ENCODE measurements around the gene CYP4F11.
"Not testable (repeated sequence)": the region's sequence is repeated elsewhere in the genome, so short reads cannot be mapped to it uniquely, and the experiment has no call there.

The CYP4F11 gene, protein sequence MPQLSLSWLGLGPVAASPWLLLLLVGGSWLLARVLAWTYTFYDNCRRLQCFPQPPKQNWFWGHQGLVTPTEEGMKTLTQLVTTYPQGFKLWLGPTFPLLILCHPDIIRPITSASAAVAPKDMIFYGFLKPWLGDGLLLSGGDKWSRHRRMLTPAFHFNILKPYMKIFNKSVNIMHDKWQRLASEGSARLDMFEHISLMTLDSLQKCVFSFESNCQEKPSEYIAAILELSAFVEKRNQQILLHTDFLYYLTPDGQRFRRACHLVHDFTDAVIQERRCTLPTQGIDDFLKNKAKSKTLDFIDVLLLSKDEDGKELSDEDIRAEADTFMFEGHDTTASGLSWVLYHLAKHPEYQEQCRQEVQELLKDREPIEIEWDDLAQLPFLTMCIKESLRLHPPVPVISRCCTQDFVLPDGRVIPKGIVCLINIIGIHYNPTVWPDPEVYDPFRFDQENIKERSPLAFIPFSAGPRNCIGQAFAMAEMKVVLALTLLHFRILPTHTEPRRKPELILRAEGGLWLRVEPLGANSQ

DNA sequence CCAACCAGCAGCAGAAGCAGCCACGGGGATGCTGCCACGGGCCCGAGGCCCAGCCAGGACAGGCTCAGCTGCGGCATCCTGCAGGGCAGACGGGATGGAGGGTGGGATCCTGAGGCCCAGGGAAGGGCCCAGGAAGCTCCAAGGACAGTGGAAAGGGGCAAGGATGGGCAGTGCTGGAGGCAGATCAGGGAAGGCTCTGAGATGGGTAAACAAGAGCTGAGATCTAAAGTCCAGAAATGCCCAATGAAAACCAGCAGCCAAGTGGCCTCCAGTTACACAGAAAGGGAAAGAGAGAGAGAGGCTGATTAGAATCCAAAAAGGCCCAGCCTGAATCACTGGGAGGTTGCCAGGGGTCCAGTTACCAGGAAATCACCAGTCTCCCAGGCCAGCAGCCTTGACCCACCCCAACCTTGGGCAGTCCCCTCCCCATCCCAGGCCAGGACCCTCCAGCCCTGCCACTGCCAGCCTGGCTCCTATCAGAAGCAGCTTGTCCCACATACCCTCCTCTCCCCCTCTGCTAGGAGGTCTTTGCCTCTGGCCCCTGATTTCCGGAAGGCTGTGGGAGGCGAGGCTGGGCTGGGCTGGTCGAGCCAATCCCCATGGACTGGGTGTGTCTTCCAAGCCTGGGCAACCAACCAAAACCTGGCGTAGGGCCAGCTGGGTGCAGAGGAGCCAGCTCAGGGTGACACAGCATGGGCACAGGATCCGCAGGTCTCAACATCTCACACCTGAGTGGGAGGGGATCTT, at the start of gene CYP4F11:
TSS of gene CYP4F11 (minus strand) at position 198 of the 747 bp plus-strand sequence. CDS start at position 77, 121 bp downstream.
- no peak for DNase-seq (ENCODE audit: low read depth)

GRCh38 chr19:15979293-15979692, 45.0 kb upstream of the CYP4F11 start:
- no peak for DNase-seq (ENCODE audit: low read depth)

- no peak for DNase-seq (ENCODE audit: low read depth)
These were observed 43.4 kb upstream of the CYP4F11 start for GRCh38 chr19:15977690-15978089.

DNA sequence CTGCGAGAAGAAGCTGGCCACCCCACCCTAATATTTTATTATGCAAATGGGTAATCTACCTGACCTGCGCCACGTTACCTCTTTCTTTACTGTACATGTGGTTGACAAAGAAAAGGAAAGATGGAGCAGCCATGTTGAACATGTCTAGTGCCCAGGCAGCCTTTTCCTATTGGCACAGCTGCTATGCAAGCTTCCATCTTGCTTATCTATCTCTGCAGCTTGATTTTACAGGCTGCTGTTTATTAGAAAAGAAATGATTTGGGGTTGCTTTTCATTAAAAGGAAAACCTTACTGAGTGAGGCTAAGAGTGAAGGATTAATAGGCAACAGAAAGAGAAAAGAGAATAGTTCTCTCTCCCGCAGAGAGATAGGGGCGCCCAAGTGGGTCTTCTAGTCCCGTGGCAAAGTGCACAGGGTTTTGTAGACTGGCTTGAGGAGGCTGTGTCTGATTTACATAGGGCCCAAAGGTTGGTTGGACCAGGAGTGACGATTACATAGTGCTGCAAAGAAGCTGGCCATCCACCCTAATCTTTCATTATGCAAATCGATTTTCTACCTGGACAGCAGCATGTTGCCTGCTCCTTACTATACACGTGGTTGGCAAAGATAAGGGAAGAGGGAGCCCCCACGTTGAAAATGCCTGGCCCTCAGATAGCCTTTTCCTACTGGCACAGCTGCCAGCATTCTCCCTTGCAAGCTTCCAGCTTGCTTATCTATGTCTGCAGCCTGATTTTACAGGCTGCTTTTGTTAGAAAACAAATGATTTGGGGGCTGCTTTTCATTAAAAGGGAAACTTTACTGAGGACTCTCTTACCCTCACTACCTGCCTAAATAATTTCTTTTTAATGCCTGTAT, 42.7 kb upstream of the CYP4F11 start:
- no peak for DNase-seq (ENCODE audit: low read depth)

GRCh38 chr19:15974856-15975255, 40.5 kb upstream of the CYP4F11 start:
- no peak for DNase-seq (ENCODE audit: low read depth)

DNA sequence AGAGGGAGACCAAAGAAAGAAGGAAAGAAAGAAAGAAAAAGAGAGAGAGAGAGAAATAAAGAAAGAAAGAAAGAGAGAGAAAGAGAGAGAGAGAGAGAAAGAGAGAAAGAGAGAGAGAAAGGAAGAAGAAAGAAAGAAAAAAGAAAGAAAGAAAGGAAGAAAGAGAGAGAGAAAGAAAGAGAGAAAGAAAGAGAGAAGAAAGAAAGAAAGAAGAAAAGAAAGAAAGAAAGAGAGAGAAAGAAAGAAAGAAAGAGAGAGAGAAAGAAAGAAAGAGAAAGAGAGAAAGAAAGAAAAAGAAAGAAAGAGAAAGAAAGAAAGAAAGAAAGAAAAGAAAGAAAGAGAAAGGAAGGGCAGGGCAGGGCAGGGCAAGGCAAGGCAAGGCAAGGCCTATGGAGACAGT, 37.7 kb upstream of the CYP4F11 start:
- DNase-seq (ENCODE audit: low read depth), result not testable (repeated sequence)

DNA sequence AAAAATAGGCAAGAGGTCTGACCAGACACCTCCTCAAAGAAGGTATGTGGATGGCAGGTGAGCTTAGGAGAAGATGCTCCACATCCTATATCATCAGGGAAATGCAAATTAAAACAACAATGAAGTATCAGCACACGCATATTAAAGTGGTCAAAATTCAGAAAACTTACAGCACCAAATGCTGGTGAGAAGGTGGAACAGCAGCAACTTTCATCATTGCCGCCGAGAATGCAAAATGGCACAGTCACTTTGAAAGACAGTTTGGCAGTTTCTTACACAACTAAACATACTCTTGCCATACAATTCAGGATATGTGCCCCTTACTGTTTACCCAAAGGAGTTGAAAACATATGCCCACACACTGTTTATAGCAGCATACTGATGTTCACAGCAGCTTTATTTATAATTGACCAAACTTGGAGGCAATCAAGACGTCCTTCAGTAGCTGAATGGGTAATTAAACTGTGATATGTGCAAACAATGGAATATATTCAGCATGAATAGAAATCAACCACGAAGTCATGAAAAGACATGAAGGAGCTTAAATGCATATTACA, 37.0 kb upstream of the CYP4F11 start:
- DNase-seq (ENCODE audit: low read depth), result no peak

DNA sequence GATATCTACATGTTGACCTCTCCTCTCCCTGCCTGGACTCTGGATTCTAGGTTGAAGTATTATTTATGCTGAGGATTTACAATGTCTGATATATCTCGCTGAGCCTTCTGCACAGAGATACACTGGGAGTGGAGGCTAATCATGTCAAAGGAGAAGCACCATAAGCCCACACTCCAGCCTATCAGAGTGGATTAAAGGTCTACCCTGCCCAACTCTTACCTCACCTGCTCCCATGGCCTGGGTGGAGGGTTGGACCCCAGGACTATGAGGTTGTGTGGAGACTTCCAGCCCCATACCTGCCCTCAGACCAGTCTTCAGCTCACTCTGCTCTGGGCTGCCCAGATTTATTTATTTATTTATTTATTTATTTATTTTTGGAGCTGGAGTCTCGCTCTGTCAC, 29.9 kb upstream of the CYP4F11 start:
- DNase-seq (ENCODE audit: low read depth), result no peak

DNA sequence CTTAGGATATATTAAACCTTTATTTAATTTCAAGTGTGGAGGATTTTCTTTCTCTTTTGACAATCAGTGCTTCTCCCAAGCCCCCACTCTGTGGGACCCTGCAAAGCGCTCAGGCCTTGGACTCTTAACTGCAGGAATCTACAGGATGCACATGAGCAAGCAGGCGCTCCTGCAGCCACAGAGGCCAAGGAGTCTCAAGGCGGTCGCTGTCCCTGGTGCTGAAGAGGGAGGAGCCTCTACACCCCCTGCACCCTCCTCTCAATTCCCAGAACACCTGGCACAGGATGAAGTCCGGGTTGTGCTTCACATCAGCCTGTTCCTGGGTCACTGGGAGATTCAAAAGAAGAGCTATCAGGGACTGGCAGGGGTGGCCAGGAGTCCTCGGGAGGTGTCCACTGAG, 28.0 kb upstream of the CYP4F11 start:
- no peak for DNase-seq (ENCODE audit: low read depth)

DNA sequence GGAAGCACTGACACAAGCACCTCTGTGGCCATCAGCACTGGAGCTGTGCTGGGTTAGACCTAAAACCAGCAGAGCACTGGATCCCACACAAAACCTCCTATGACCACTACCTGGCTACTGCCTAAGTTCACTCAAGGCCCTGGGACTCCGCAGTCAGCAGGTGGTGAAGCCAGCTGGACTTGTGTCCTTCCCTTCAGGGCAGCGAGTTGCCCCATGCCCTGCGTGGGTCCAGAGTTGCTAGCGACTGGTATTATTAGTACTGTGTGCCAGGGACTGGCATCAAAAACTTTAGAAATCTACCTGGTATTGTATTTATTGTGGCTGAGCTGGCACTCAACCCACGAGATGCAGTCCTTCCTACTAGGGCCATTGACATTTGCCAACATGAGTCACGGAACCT, 20.5 kb upstream of the CYP4F11 start:
- DNase-seq (ENCODE audit: low read depth), result no peak

DNA sequence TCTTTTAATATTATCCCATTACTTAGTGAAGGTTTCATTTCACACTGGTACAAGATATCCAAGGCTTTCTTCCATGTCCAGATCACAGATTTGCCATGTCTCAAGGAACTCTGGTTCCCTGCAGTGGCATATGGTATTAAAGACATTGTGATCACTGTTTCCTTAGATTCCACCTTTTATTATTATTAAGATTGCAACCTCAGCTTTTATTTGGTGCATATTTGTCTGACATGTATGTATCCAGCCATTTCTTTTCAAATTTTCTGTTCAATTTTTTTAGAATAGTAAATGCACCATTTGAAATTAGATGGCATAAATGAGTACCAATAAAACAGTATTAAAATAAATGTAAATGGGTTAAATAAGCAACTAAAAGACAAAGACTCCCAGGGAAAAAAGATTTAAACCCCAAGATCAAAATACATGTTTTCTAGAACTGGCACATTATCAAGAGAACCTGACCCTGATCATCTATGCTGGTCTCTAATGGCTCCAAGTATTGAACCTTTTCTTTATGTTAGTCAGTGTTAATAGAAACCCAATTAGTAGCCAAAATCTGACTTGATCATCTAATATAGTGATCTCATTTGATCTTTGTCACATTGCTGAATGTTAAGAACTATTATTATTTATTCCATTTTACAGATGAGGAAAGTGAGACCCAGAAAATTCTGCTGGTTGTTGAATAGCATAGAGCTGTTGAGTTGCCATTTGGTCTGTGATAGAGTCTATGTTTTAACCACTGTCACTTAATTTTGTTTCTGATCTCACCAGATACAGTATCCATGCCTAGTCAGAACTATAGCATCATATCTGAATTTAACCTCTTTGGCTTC, 14.1 kb upstream of the CYP4F11 start, which contains the start of gene OR10H4:
TSS of gene OR10H4 (plus strand) at position 786 of the 836 bp plus-strand sequence. CDS start at position 786, 0 bp downstream.
- DNase-seq (ENCODE audit: low read depth), result no peak

GRCh38 chr19:15945301-15945700, 11.0 kb upstream of the CYP4F11 start:
- no peak for DNase-seq (ENCODE audit: low read depth)

DNA sequence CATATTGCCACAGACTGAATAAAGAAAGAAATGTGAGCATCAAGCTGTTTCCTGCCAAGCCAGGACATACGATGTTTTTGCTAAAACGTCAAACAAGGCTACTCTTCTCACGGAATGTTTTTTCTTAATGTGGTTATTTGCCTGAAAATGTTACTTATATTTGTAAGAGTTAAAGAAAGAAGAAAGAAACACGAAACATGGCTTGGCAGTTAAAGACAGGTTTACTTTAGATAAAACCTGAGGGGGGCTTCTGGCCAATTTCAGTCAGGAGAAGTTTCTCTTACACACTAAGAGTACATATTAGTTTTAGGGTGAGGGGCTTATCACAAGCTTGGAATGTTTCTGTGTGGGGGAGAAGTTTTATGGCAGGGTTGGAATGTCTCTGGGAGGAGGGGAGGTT, 10.1 kb upstream of the CYP4F11 start:
- DNase-seq (ENCODE audit: low read depth), result no peak

GRCh38 chr19:15937771-15938170, 3.4 kb upstream of the CYP4F11 start:
- no peak for DNase-seq (ENCODE audit: low read depth)

GRCh38 chr19:15936950-15937349, 2.6 kb upstream of the CYP4F11 start:
- no peak for DNase-seq (ENCODE audit: low read depth)

GRCh38 chr19:15936173-15936572, 1.8 kb upstream of the CYP4F11 start:
- DNase-seq (ENCODE audit: low read depth), result no peak

DNA sequence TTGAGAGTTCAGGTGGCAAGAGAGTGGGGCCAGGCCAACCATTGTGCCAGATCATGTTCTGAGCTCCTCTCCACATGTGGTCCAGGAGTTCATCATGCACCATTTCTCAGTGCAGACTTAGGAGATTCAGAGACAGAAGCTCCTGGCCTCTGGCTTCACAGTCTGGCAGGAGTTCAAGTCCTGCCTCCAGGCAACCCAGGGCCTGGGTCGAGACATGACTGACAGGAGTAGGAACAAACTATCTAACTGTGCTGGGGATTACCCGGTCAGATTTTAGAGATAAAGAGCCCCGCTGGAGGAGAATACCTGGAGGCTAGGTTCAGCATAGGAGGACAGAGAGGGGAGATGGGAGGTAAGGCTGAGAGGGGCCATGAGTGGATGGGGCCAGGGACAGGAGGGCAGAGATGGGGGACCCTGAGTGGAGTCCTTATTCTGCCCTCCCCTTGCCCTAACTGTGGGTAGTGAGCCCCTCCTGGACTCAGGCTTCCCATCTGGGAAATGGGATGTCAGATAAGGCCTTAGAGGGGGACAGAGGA, 906 bp upstream of the CYP4F11 start:
- no peak for DNase-seq (ENCODE audit: low read depth)

GRCh38 chr19:15933761-15934331, 483 bp downstream of the CYP4F11 start:
- DNase-seq (ENCODE audit: low read depth), result not testable (repeated sequence)

GRCh38 chr19:15928321-15928720, 6.0 kb downstream of the CYP4F11 start:
- DNase-seq (ENCODE audit: low read depth), result no peak

DNA sequence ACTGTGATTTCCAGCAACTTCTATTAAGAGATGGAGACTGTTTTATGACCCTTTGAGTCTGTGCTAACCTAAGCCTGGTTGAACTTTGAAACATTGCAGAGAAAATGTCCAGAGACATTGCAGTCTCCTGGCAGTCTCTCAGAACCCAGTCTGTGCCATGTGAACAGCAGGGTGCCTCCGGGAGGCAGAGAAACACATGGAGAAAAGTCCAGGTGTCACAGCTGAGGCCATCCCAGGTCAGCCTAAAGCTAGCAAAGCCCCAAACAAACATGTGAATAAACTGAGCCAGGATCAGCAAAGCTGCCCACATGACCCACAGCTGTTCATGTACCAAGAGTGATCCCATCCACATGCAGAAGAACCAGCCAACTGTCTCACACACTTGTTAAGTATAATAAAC, 7.8 kb downstream of the CYP4F11 start:
- no peak for DNase-seq (ENCODE audit: low read depth)
